Left hindlimb (tissue), 1 donor: ENCODE data around the gene DGKA.

Source experiments
- DNase-seq: peaks from one replicate; pipeline ENCODE4 v3.0.0-alpha.2; 2018

DGKA gene

GRCh38 chr12:55931780-55932550 is 1.0 kb downstream of the DGKA start:
- peak; percentile 84 for DNase-seq

- DNase-seq: no peak
These were observed 1.6 kb downstream of the DGKA start for GRCh38 chr12:55932551-55932910.

- no peak for DNase-seq
These were observed 2.3 kb downstream of the DGKA start for GRCh38 chr12:55933169-55933798.

GRCh38 chr12:55933799-55934742 is 3.1 kb downstream of the DGKA start:
- no peak for DNase-seq

GRCh38 chr12:55934773-55935172 is 3.8 kb downstream of the DGKA start:
- DNase-seq: no peak

GRCh38 chr12:55935738-55936151 is 4.8 kb downstream of the DGKA start:
- peak; percentile 51 for DNase-seq

GRCh38 chr12:55937981-55938380 is 7.0 kb downstream of the DGKA start:
- DNase-seq: no peak

GRCh38 chr12:55938826-55939501 is 8.0 kb downstream of the DGKA start:
- DNase-seq: no peak

- peak; percentile 90 for DNase-seq
These were observed 9.2 kb downstream of the DGKA start for GRCh38 chr12:55940065-55940732.

GRCh38 chr12:55942055-55942454 is 11.1 kb downstream of the DGKA start:
- DNase-seq: no peak

GRCh38 chr12:55942577-55943136 is 11.7 kb downstream of the DGKA start:
- no peak for DNase-seq

GRCh38 chr12:55946553-55946952 is 15.6 kb downstream of the DGKA start:
- no peak for DNase-seq

GRCh38 chr12:55955344-55955743 is 24.4 kb downstream of the DGKA start:
- no peak for DNase-seq

GRCh38 chr12:55955800-55956508 is 25.0 kb downstream of the DGKA start:
- no peak for DNase-seq

GRCh38 chr12:55957106-55957859 is 26.3 kb downstream of the DGKA start:
- DNase-seq: no peak

GRCh38 chr12:55963760-55964159 is 32.8 kb downstream of the DGKA start:
- no peak for DNase-seq

GRCh38 chr12:55965240-55965639 is 34.3 kb downstream of the DGKA start:
- DNase-seq: no peak

GRCh38 chr12:55965941-55966407 is 35.0 kb downstream of the DGKA start, which contains the start of gene PMEL:
TSS of gene PMEL (minus strand) at chr12:55966042. CDS start at chr12:55966011, 31 bp downstream.
- peak; percentile 47 for DNase-seq

GRCh38 chr12:55966408-55967281 is 35.7 kb downstream of the DGKA start, which contains the start of gene CDK2:
TSS of gene CDK2 (plus strand) at chr12:55966830. CDS start at chr12:55967009, 179 bp downstream.
- peak; percentile 94 for DNase-seq
